Lower lobe of right lung (tissue), 2 donors: ENCODE results near the gene BAD. TPM values are rescaled to one million over a fixed set of nuclear protein-coding genes. Genes with fewer than 3 reads are reported as not detected.

ENCODE experiments used
- ATAC-seq, 2 donors: fragments of 200-7000 bp; cut with Tn5 transposase; one replicate each; pipeline ENCODE4 v1.9.1; 2020 to 2022; ENCODE audit warnings: mild to moderate bottlenecking in 2 of 2, moderate library complexity in 2 of 2
- DNase-seq: peaks from one replicate; pipeline ENCODE4 v3.0.0-alpha.2; 2020
- H3K27ac ChIP-seq: fragments of 200-600 bp; one replicate; pipeline ENCODE4 v1.8.0; 2022
- H3K27me3 ChIP-seq: fragments of 200-600 bp; one replicate; pipeline ENCODE4 v1.8.0; 2022; ENCODE audit warnings: low read depth
- H3K36me3 ChIP-seq: fragments of 200-600 bp; one replicate; pipeline ENCODE4 v1.8.0; 2022; ENCODE audit warnings: mild to moderate bottlenecking
- H3K4me1 ChIP-seq: fragments of 200-600 bp; one replicate; pipeline ENCODE4 v1.8.0; 2022
- H3K4me3 ChIP-seq: fragments of 200-600 bp; one replicate; pipeline ENCODE4 v1.8.0; 2022; ENCODE audit warnings: mild to moderate bottlenecking
- H3K9me3 ChIP-seq: fragments of 200-600 bp; one replicate; pipeline ENCODE4 v1.8.0; 2022
- CTCF ChIP-seq: fragments of 200-600 bp; IDR thresholded peaks from one replicate; pipeline ENCODE4 v1.8.0; 2022; ENCODE audit warnings: antibody characterized with exemption, mild to moderate bottlenecking
- intact Hi-C: fragments of 100-400 bp; cut with DNase I; formaldehyde crosslinking; loops from one replicate; pipeline ENCODE4 v1.11.0; 2022
- total RNA-seq: library from RNA; stranded (reverse); fragmentation: NEBNext Ultra II Directional; extraction: Animal tissue kit (Norgen Biotek cat#: 25700); gene quantifications from one replicate; pipeline ENCODE4 v1.2.1, GENCODE V29; 2021
- donor health status: DM: no; HTN: yes; CAD: no; lungs with severe emphysema.

The BAD gene
- total RNA-seq, 1 donor from 2014 or later: 51.6 TPM

- Histone ChIP-seq H3K4me1 (no peaks in the 10 kb centered on the region), H3K27me3 (no peaks in the 10 kb centered on the region), H3K36me3 (peaks cover 95% of the 10 kb centered on the region), H3K27ac (no peak overlapping the region), H3K9me3 (no peaks in the 10 kb centered on the region), H3K4me3 (no peak overlapping the region)
- DNase-seq (no peak), ATAC-seq (no peak)
- TF ChIP-seq CTCF: no peak
- intact Hi-C loops: no loop called here
Observed at GRCh38 chr11:64259533-64260067, 24.9 kb downstream of the BAD start.

- Histone ChIP-seq H3K4me1 (no peaks in the 10 kb centered on the region), H3K9me3 (no peaks in the 10 kb centered on the region), H3K4me3 (no peak overlapping the region), H3K27ac (no peak overlapping the region), H3K27me3 (no peaks in the 10 kb centered on the region), H3K36me3 (peaks cover 93% of the 10 kb centered on the region)
- DNase-seq (no peak), ATAC-seq (no peak)
- TF ChIP-seq CTCF: no peak
- intact Hi-C loops: no loop called here
Observed at GRCh38 chr11:64258946-64259532, 25.4 kb downstream of the BAD start.

- H3K9me3 ChIP-seq: no peaks in the 10 kb centered on the region
- H3K27me3 ChIP-seq: no peaks in the 10 kb centered on the region
- TF ChIP-seq CTCF: no peak
- DNase-seq: no peak
- intact Hi-C loops: no loop called here
- no peak overlapping the region for H3K4me3 ChIP-seq
- H3K36me3 ChIP-seq: peaks cover 87% of the 10 kb centered on the region
- H3K27ac ChIP-seq: no peak overlapping the region
- no peak for ATAC-seq
- H3K4me1 ChIP-seq: peaks cover 4% of the 10 kb centered on the region
Observed at GRCh38 chr11:64258356-64258755, 26.1 kb downstream of the BAD start.

- no peak for DNase-seq
- TF ChIP-seq CTCF: no peak
- Histone ChIP-seq H3K9me3 (no peaks in the 10 kb centered on the region), H3K36me3 (peaks cover 66% of the 10 kb centered on the region), H3K27me3 (no peaks in the 10 kb centered on the region), H3K4me3 (no peak overlapping the region), H3K4me1 (peaks cover 19% of the 10 kb centered on the region), H3K27ac (no peak overlapping the region)
- no peak for ATAC-seq
- intact Hi-C loops: no loop called here
Observed at GRCh38 chr11:64256300-64256699, 28.2 kb downstream of the BAD start.

- no peak for TF ChIP-seq CTCF
- no peaks in the 10 kb centered on the region for H3K9me3 ChIP-seq
- ATAC-seq: no peak
- peaks cover 26% of the 10 kb centered on the region for H3K4me1 ChIP-seq
- no peak overlapping the region for H3K27ac ChIP-seq
- peaks cover 61% of the 10 kb centered on the region for H3K36me3 ChIP-seq
- intact Hi-C loops: no loop called here
- DNase-seq: no peak
- H3K4me3 ChIP-seq: no peak overlapping the region
- no peaks in the 10 kb centered on the region for H3K27me3 ChIP-seq
Observed at GRCh38 chr11:64255135-64256128, 29.0 kb downstream of the BAD start.
